Natural killer cell (primary cell): ENCODE measurements around the gene PXDC1. TPM values are rescaled to one million over a fixed set of nuclear protein-coding genes. Genes with fewer than 3 reads are reported as not detected.
"Not testable (repeated sequence)": the region's sequence is repeated elsewhere in the genome, so short reads cannot be mapped to it uniquely, and the experiment has no call there.

Source experiments
- ATAC-seq, 3 donors: fragments of 150-1000 bp in 2 of 3; fragments of 200-7000 bp in 1 of 3; cut with Tn5 transposase; 1 replicate in 1 of 3; 2 replicates in 2 of 3; pipeline ENCODE4 v1.10.0; 2021; ENCODE audit warnings: mild to moderate bottlenecking in 2 of 3, moderate library complexity in 2 of 3
- DNase-seq, 2 donors: peaks; one replicate each; pipeline versions ENCODE4 v3.0.0 to v3.0.0-alpha.2; 2013 to 2021; ENCODE audit warnings: mixed read lengths in 1 of 2
- H3K27ac ChIP-seq: one replicate; pipeline ENCODE4 v1.5.1; 2013; ENCODE audit warnings: mild to moderate bottlenecking, low read length
- H3K27me3 ChIP-seq: one replicate; pipeline ENCODE4 v1.6.1; 2013; ENCODE audit warnings: low read length; ENCODE audit not compliant: control insufficient read depth, insufficient read depth
- H3K36me3 ChIP-seq: one replicate; pipeline ENCODE4 v1.6.1; 2013; ENCODE audit warnings: low read length; ENCODE audit not compliant: control insufficient read depth, insufficient read depth
- H3K4me1 ChIP-seq: one replicate; pipeline ENCODE4 v1.6.1; 2013; ENCODE audit warnings: low read length; ENCODE audit not compliant: control insufficient read depth, insufficient read depth
- H3K4me3 ChIP-seq: one replicate; pipeline ENCODE4 v1.5.1; 2013; ENCODE audit warnings: low read length
- H3K9me3 ChIP-seq: one replicate; pipeline ENCODE4 v1.6.1; 2013; ENCODE audit warnings: low read length; ENCODE audit not compliant: control insufficient read depth, insufficient read depth
- H3K27ac Mint-ChIP-seq, 2 donors: one replicate each; pipeline ENCODE4 v1.8.0; 2022; ENCODE audit warnings: mild to moderate bottlenecking in 2 of 2, mixed read lengths in 2 of 2, moderate library complexity in 1 of 2
- H3K27me3 Mint-ChIP-seq, 2 donors: one replicate each; pipeline ENCODE4 v1.8.0; 2022; ENCODE audit warnings: low read depth in 2 of 2, mixed read lengths in 2 of 2
- H3K36me3 Mint-ChIP-seq: one replicate; pipeline ENCODE4 v1.8.0; 2022; ENCODE audit warnings: mixed read lengths
- H3K4me1 Mint-ChIP-seq, 2 donors: one replicate each; pipeline ENCODE4 v1.8.0; 2022; ENCODE audit warnings: mixed read lengths in 2 of 2
- H3K4me3 Mint-ChIP-seq: one replicate; pipeline ENCODE4 v1.8.0; 2022; ENCODE audit warnings: mild to moderate bottlenecking, moderate library complexity, mixed read lengths
- H3K9me3 Mint-ChIP-seq, 2 donors: one replicate each; pipeline ENCODE4 v1.8.0; 2022; ENCODE audit warnings: mixed read lengths in 2 of 2
- WGBS: methylation state at CpG from one replicate; pipeline ENCODE4 v1.1.7; 2013; ENCODE audit warnings: missing lambda C conversion rate; ENCODE audit not compliant: insufficient coverage; 5-methylcytosine and 5-hydroxymethylcytosine counted together
- intact Hi-C: fragments of 100-400 bp; cut with micrococcal nuclease; formaldehyde crosslinking; loops from one replicate; pipeline ENCODE4 v1.14.2; 2022
- total RNA-seq, 4 donors: library from RNA; stranded (reverse); fragments of 120-200 nt in 1 of 4; gene quantifications; one replicate each; pipeline versions ENCODE4 v1.2.3 to v1.2.4, GENCODE V29; 2013 to 2022
- TF ChIP-seq, protein P1 (sequence below): fragments of 200-600 bp; IDR thresholded peaks from one replicate; pipeline ENCODE4 v1.8.0; 2022; ENCODE audit warnings: antibody characterized with exemption

The PXDC1 gene
- total RNA-seq, 3 donors from 2014 or later (not counting 1 experiment from before 2014, with no cell fraction given) = 0.28 TPM; not detected in 1

GRCh38 chr6:3678946-3679345 is 72.6 kb downstream of the PXDC1 start:
- Mint-ChIP-seq H3K27ac (no peak overlapping the region), H3K36me3 (no peaks in the 10 kb centered on the region), H3K27me3 (peaks cover 12 to 40% of the 10 kb centered on the region in 2 donors), H3K9me3 (peaks cover 0 to 3% of the 10 kb centered on the region in 2 donors), H3K4me3 (no peak overlapping the region), H3K4me1 (no peaks in the 10 kb centered on the region)
- no peak overlapping the region for H3K4me3 ChIP-seq
- DNase-seq (no peak), ATAC-seq (no peak)
- no peaks in the 10 kb centered on the region for H3K36me3 ChIP-seq
- 98% methylated on average over 4 of the region's 4 CpGs for WGBS
- TF ChIP-seq, protein P1, sequence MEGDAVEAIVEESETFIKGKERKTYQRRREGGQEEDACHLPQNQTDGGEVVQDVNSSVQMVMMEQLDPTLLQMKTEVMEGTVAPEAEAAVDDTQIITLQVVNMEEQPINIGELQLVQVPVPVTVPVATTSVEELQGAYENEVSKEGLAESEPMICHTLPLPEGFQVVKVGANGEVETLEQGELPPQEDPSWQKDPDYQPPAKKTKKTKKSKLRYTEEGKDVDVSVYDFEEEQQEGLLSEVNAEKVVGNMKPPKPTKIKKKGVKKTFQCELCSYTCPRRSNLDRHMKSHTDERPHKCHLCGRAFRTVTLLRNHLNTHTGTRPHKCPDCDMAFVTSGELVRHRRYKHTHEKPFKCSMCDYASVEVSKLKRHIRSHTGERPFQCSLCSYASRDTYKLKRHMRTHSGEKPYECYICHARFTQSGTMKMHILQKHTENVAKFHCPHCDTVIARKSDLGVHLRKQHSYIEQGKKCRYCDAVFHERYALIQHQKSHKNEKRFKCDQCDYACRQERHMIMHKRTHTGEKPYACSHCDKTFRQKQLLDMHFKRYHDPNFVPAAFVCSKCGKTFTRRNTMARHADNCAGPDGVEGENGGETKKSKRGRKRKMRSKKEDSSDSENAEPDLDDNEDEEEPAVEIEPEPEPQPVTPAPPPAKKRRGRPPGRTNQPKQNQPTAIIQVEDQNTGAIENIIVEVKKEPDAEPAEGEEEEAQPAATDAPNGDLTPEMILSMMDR = no peak
- intact Hi-C loops = no loop called here
- no peaks in the 10 kb centered on the region for H3K9me3 ChIP-seq
- no peak overlapping the region for H3K27ac ChIP-seq
- no peaks in the 10 kb centered on the region for H3K4me1 ChIP-seq
- no peaks in the 10 kb centered on the region for H3K27me3 ChIP-seq

DNA sequence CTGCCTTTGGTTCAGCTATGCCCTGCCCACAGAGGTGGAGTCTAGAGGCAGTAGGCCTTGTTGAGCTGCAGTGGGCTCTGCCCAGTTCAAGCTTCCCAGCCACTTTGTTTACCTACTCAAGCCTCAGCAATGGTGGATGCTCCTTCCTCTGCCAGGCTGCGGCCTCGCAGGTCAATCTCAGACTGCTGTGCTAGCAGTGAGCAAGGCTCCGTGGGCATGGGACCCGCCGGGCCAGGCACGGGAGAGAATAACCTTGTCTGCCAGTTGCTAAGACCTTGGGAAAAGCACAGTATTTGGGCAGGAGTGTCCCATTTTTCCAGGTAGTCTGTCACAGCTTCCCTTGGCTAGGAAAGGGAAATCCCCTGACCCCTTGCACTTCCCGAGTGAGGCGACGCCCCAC is 73.8 kb downstream of the PXDC1 start:
- H3K27me3 ChIP-seq, DNase-seq, H3K4me3 Mint-ChIP-seq, H3K36me3 ChIP-seq, intact Hi-C loops, H3K27ac Mint-ChIP-seq, H3K9me3 ChIP-seq, H3K4me3 ChIP-seq, H3K4me1 Mint-ChIP-seq, H3K4me1 ChIP-seq, H3K9me3 Mint-ChIP-seq, H3K36me3 Mint-ChIP-seq, ATAC-seq, H3K27ac ChIP-seq: not testable (repeated sequence)
- peaks cover 15 to 33% of the 10 kb centered on the region in 2 donors for H3K27me3 Mint-ChIP-seq
- 96% methylated on average over 9 of the region's 9 CpGs for WGBS

DNA sequence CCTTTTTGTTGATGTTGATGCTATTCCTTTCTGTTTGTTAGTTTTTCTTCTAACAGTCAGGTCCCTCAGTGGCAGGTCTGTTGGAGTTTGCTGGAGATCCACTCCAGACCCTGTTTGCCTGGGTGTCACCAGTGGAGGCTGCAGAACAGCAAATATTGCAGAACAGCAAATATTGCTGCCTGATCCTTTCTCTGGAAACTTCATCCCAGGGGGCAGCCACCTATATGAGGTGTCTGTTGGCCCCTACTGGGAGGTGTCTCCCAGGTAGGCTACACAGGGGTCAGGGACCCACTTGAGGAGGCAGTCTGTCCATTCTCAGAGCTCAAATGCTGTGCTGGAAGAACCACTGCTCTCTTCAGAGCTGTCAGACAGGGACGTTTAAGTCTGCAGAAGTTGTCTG is 74.2 kb downstream of the PXDC1 start:
- H3K27ac ChIP-seq, DNase-seq, H3K27me3 ChIP-seq, H3K4me3 ChIP-seq, H3K4me1 Mint-ChIP-seq, H3K4me1 ChIP-seq, H3K9me3 ChIP-seq, intact Hi-C loops, H3K36me3 Mint-ChIP-seq, H3K9me3 Mint-ChIP-seq, H3K4me3 Mint-ChIP-seq, ATAC-seq, H3K36me3 ChIP-seq, H3K27ac Mint-ChIP-seq: not testable (repeated sequence)
- 48% methylated on average over 1 of the region's 1 CpG for WGBS
- peaks cover 12 to 29% of the 10 kb centered on the region in 2 donors for H3K27me3 Mint-ChIP-seq

Other genes with a start within 250 kb of the PXDC1 start
- gene FAM50B, start 97.7 kb upstream of the PXDC1 start, total RNA-seq = 1 to 10 TPM; 1.9 to 4.7 (median 1.9) TPM